Fibroblast of skin of scalp (primary cell): ENCODE results near the gene ZCWPW2. TPM values are rescaled to one million over a fixed set of nuclear protein-coding genes. Genes with fewer than 3 reads are reported as not detected.
A peak's percentile ranks its signal among the peaks of the same experiment; 100 is the strongest.

ENCODE experiments used
- DNase-seq: peaks from one replicate; pipeline ENCODE4 v3.0.0-alpha.2; 2013
- polyA plus RNA-seq, 2 experiments: library from polyadenylated mRNA; unstranded; fragments of 120-200 nt; gene quantifications; one replicate each; pipeline ENCODE4 v1.2.1, GENCODE V29; 2013; ENCODE audit not compliant: insufficient read length in 2 of 2

The ZCWPW2 gene, protein sequence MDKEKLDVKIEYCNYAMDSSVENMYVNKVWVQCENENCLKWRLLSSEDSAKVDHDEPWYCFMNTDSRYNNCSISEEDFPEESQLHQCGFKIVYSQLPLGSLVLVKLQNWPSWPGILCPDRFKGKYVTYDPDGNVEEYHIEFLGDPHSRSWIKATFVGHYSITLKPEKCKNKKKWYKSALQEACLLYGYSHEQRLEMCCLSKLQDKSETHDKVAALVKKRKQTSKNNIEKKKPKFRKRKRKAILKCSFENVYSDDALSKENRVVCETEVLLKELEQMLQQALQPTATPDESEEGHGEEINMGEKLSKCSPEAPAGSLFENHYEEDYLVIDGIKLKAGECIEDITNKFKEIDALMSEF
- 0.79 TPM for polyA plus RNA-seq (2013, experiment 1 of 2; ENCODE audit: insufficient read length)
- polyA plus RNA-seq (2013, experiment 2 of 2; ENCODE audit: insufficient read length): 1.0 TPM

GRCh38 chr3:28348629-28349468 lies at the start of gene ZCWPW2, which contains the start of gene AZI2:
Gene ZCWPW2 (plus strand): TSS chr3:28348721. CDS start chr3:28413069, 64,348 bp downstream.
Gene AZI2 (minus strand): TSS chr3:28348824. CDS start chr3:28340617, 8,207 bp downstream.
- DNase-seq: peak; percentile 97

DNA sequence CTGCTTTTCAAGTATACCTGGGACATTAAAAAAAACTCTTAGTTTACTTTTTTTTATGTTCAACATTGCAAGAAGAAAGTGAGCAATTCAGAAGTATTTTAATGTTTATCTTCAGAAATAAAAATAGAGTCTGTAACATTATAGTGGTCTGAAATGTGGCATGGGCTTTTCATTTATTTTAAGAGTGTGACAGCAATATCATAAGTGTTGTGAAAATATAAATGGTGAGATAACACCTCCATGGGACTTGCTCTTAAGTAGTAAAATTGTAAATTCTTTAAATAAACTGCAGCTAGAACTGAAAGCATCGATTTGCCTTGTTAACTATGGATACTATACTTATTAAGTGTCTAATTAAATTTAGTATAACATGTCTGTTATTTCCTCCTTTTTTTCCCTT lies 48.8 kb upstream of the ZCWPW2 start:
- no peak for DNase-seq

DNA sequence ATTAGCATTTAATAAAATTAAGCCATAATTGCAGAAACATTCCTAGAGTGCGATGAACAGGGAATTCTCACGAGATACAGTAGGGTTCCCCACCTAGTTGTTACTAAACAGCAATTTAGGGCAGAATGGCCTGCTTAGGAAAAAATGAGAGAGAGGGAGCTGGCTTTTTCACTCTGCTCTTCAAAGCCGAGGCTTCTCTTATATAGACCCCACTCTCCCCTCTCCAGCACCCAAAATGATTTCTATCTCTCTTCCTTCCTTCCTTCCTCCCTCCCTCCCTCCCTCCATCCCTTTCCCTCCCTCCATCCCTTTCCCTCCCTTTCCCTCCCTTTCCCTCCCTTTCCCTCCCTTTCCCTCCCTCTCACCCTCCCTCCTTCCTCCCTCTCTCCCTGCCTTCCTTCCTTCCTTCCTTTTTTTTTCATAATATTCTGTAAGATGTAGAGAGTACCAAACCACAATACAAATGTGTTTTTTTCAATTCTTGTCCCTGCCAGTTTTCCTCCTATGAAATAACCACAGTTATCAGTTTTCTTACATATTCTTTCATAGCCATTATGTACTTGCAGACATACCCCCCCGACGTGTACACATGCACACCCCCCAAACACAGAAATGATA lies 48.1 kb upstream of the ZCWPW2 start:
- no peak for DNase-seq

- DNase-seq: peak; percentile 26
Observed at GRCh38 chr3:28301688-28302087, 46.8 kb upstream of the ZCWPW2 start.

DNA sequence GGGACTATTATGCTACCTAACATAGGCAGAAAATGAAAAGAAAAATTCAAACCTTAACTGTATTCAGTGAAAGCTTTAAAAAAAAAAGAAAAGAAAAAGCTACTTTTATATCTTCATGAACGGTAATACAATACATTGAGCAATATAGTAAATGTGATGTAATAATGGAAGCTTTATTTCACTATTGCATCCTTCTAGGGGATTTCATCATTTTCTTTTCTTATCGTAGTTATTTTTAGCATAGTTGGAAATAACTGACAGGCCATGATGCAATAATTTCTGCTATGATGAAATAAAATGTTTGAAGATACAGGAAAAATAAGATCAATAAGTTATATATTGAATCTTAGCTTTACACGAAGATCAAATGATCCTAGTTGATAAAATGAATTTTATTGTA lies 40.3 kb upstream of the ZCWPW2 start:
- DNase-seq: no peak

- DNase-seq: no peak
Observed at GRCh38 chr3:28315711-28316110, 32.8 kb upstream of the ZCWPW2 start.

- DNase-seq: no peak
Observed at GRCh38 chr3:28316226-28316625, 32.3 kb upstream of the ZCWPW2 start.

- DNase-seq: peak; percentile 43
Observed at GRCh38 chr3:28317438-28318022, 31.0 kb upstream of the ZCWPW2 start.

- DNase-seq: no peak
Observed at GRCh38 chr3:28320981-28321380, 27.5 kb upstream of the ZCWPW2 start.

DNA sequence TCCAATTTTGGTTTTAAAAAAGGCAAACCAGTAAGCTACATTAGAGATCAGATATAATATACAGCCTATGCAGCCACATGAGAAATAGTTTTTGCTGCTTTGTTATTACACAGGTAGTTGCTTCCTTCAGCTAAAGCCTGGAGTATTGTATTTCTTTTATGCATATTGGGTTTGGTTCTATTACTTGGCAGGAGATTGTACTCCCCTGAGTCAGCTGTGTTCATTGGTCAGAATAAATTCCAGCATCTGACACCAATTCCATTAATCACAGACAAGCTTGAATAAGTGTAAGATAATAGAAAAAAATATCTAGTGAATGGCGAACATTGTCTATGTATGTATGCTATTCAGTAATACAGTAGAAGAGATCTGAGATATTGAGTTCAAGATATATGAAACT lies 26.1 kb upstream of the ZCWPW2 start:
- DNase-seq: peak; percentile 53

DNA sequence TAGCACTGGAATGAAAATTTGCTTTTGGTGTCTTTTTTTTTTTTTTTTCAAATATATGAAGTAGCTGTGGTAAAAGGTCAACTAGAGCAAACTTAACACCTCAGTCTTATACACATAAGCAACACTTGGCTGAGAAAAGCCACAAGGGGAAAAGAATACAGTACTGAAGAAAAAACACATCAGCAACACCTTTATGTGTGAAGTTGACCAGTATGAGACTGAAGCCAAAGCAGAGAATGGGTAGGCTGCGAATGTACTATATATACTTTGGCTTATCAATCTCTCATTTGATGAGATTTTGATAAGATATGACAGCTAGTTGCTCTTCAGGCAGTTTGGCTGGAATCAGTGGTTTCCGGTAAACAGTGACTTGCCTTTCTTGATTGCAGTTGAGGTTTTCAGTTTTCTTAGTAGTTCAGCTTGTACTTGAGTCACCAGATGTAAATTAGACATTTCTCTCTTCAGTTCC lies 22.0 kb upstream of the ZCWPW2 start:
- no peak for DNase-seq

- peak; percentile 23 for DNase-seq
Observed at GRCh38 chr3:28328188-28329151, 20.1 kb upstream of the ZCWPW2 start.

DNA sequence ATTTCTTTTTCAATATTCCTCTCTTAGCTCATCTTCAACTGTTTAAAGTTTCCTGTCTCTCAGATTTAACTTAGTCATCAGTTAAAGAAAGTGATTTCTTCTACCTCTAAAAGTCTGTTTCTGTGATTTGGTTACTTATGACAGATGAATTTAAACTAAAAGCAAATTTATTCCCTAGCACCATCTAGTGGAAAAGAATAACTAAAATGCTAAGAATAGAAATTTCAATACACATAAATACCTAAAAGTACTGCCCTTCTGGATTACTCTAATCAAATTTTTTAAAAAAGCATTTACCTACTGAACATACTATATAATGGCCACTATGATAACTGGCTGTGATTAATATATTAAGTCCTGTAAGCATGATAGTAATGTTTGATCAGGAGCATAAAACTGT lies 14.0 kb upstream of the ZCWPW2 start:
- DNase-seq: no peak

- DNase-seq: no peak
Observed at GRCh38 chr3:28335246-28335645, 13.3 kb upstream of the ZCWPW2 start.

- no peak for DNase-seq
Observed at GRCh38 chr3:28337230-28337629, 11.3 kb upstream of the ZCWPW2 start.

- no peak for DNase-seq
Observed at GRCh38 chr3:28343144-28343543, 5.4 kb upstream of the ZCWPW2 start.

GRCh38 chr3:28345690-28346089 lies 2.8 kb upstream of the ZCWPW2 start:
- DNase-seq: no peak

GRCh38 chr3:28347374-28348264 lies 902 bp upstream of the ZCWPW2 start:
- peak; percentile 45 for DNase-seq

DNA sequence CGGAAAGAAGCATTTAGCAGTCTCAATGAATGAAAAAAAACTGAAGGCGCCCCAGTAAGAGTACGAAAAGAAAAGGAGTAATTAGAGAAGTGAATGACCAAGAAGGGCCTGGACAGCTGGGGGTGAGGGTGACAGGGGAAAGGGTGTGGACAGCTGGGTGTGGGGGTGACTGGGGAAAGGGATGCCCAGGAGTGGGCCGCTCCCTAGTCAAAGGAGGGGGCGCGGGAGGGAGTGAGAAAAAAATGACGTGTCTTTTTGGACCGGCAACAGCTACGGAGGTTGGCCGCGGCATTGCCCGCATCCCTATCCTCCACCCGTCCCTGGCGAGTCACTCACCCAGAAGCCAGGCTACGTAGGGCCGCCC lies 274 bp upstream of the ZCWPW2 start:
- DNase-seq: no peak

DNA sequence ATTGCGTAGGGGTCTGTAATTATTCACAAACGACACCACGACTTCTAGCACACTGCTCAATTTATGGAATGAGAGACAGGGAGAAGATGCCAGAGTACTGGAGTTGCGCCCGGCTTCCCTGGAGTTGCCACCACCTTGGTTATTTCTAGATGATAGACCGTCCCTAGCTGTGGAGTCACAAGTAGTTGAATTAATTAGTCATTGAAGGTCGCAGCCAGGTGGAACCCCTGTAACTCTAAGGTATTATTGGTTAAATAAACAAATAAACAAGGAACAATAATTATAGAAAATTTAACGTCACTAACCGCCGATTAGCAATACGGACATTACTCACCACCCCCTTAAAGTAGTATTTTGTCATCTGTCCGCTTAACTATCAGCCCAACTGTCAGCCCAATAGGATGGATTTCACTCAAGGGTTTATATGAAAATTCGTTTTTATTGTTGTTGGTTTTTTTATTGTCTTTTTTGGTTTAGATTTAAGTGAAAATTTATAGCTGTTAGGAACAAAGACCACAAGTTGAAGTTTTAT lies 1.0 kb downstream of the ZCWPW2 start:
- DNase-seq: no peak
